Putamen (tissue), 1 donor: ENCODE measurements around the gene TMEM229A.
"Not testable (repeated sequence)": the region's sequence is repeated elsewhere in the genome, so short reads cannot be mapped to it uniquely, and the experiment has no call there.

Source experiments
- DNase-seq: peaks from one replicate; pipeline ENCODE4 v3.0.0-alpha.2; 2016; ENCODE audit warnings: low spot score

TMEM229A gene

GRCh38 chr7:124032369-124033094 is at the start of gene TMEM229A:
TSS of gene TMEM229A (minus strand) at chr7:124033067. CDS start at chr7:124033003, 64 bp downstream.
- peak; percentile 70 for DNase-seq

- DNase-seq = not testable (repeated sequence)
These were observed 49.4 kb upstream of the TMEM229A start for GRCh38 chr7:124082234-124082633.

GRCh38 chr7:124077546-124077945 is 44.7 kb upstream of the TMEM229A start:
- no peak for DNase-seq

GRCh38 chr7:124076841-124077240 is 44.0 kb upstream of the TMEM229A start:
- no peak for DNase-seq

- no peak for DNase-seq
These were observed 41.1 kb upstream of the TMEM229A start for GRCh38 chr7:124074007-124074406.

- DNase-seq = no peak
These were observed 40.4 kb upstream of the TMEM229A start for GRCh38 chr7:124073310-124073645.

GRCh38 chr7:124072603-124073309 is 39.9 kb upstream of the TMEM229A start:
- DNase-seq = no peak

GRCh38 chr7:124071843-124072242 is 39.0 kb upstream of the TMEM229A start:
- no peak for DNase-seq

GRCh38 chr7:124062171-124062570 is 29.3 kb upstream of the TMEM229A start:
- DNase-seq = no peak

- DNase-seq = no peak
These were observed 27.7 kb upstream of the TMEM229A start for GRCh38 chr7:124060528-124060927.

GRCh38 chr7:124059375-124059774 is 26.5 kb upstream of the TMEM229A start:
- DNase-seq = no peak

GRCh38 chr7:124058515-124058914 is 25.6 kb upstream of the TMEM229A start:
- no peak for DNase-seq

GRCh38 chr7:124057872-124058271 is 25.0 kb upstream of the TMEM229A start:
- no peak for DNase-seq

- DNase-seq = no peak
These were observed 23.4 kb upstream of the TMEM229A start for GRCh38 chr7:124056234-124056633.

- DNase-seq = no peak
These were observed 19.0 kb upstream of the TMEM229A start for GRCh38 chr7:124051681-124052377.

- no peak for DNase-seq
These were observed 10.0 kb upstream of the TMEM229A start for GRCh38 chr7:124042826-124043225.

GRCh38 chr7:124041439-124041838 is 8.6 kb upstream of the TMEM229A start:
- no peak for DNase-seq

- DNase-seq = not testable (repeated sequence)
These were observed 5.0 kb upstream of the TMEM229A start for GRCh38 chr7:124037902-124038301.

GRCh38 chr7:124035706-124036105 is 2.8 kb upstream of the TMEM229A start:
- DNase-seq = no peak

GRCh38 chr7:124034754-124035100 is 1.9 kb upstream of the TMEM229A start:
- DNase-seq = no peak

- DNase-seq = peak; percentile 56
These were observed 1.2 kb upstream of the TMEM229A start for GRCh38 chr7:124033807-124034753.
